ENCODE measurements around the gene ARFGAP1.

The ARFGAP1 gene

DNA sequence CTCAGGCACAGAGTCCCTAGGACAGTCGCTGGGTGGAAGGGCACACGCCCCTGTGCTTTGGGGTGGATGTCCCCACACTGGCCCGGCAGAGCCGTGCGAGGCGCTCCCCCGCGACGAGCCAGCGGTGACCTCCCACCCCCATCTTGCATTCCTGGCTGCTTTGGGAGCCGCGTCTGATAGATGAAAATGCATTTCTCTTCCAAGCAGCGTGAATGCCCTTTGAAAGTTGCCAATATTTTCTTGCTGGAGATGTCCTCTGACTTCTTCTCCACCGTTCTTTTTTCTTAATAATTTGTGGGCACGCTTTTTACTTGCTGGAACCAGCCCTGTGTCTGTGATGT is 50.3 kb downstream of the ARFGAP1 start:
- TF ChIP-seq, protein P1, sequence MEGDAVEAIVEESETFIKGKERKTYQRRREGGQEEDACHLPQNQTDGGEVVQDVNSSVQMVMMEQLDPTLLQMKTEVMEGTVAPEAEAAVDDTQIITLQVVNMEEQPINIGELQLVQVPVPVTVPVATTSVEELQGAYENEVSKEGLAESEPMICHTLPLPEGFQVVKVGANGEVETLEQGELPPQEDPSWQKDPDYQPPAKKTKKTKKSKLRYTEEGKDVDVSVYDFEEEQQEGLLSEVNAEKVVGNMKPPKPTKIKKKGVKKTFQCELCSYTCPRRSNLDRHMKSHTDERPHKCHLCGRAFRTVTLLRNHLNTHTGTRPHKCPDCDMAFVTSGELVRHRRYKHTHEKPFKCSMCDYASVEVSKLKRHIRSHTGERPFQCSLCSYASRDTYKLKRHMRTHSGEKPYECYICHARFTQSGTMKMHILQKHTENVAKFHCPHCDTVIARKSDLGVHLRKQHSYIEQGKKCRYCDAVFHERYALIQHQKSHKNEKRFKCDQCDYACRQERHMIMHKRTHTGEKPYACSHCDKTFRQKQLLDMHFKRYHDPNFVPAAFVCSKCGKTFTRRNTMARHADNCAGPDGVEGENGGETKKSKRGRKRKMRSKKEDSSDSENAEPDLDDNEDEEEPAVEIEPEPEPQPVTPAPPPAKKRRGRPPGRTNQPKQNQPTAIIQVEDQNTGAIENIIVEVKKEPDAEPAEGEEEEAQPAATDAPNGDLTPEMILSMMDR (IDR thresholded peaks at IDR 0.05; ENCODE audit: low read length, missing control alignments) = no peak
- no peak for DNase-seq (ENCODE audit: low read depth)
- no peak overlapping the region for H3K4me3 ChIP-seq (replicated peaks; ENCODE audit: low read depth, low read length)

DNA sequence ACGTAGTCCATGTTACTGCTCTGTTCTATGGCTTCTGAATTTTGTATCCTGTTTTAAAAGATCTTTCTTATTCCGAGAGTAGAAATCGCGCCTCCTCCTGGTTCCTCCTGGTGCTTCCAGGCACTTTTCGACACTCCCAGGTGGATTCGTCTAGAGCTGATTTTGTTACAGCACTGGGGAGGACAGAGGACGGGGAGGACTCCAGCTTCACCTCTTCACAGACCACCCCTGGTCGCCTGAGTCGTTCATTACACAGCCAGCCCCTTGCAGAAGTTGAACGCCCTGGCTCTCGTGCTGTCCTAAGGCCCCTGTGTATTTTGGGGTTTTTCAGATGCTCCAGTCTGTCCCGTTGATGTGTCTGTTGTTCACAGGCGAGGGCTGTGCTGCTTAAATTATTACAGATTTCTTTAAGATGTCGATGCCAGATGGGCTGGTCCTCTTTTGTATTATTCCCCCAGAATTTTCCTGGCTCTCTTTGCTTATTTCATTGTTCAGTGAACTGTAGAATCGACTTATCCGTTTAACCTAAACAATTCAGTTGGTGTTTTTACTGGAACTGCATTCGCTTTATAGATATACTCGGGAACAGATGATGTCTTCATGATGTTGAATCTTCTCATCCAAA is 50.9 kb downstream of the ARFGAP1 start:
- no peak for DNase-seq (ENCODE audit: low read depth)
- H3K4me3 ChIP-seq (replicated peaks; ENCODE audit: low read depth, low read length) = no peak overlapping the region
- TF ChIP-seq, protein P1 (IDR thresholded peaks at IDR 0.05; ENCODE audit: low read length, missing control alignments) = peak; percentile 23

DNA sequence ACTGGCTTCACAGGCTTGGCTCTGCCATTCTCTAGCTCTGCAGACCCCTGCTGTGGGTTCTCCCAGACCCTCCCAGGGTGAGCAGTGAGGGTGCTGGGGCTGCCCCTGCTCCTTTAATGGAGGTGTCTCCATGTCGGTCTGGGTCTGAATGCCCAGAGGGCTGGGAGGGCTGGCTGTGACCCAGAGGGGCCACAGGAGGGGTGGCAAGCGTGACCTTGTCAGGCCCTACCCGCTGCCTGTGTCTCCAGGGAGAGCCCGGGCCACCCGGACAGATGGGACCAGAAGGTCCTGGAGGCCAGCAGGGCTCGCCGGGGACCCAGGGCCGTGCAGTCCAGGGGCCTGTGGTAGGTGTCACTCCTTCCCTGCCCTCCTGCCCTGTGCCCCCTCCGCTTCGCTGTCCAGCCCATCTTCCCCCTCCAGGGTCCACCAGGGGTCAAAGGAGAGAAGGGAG is 52.4 kb downstream of the ARFGAP1 start:
- no peak for DNase-seq (ENCODE audit: low read depth)
- H3K4me3 ChIP-seq (replicated peaks; ENCODE audit: low read depth, low read length) = no peak overlapping the region
- TF ChIP-seq, protein P1 (IDR thresholded peaks at IDR 0.05; ENCODE audit: low read length, missing control alignments) = no peak

DNA sequence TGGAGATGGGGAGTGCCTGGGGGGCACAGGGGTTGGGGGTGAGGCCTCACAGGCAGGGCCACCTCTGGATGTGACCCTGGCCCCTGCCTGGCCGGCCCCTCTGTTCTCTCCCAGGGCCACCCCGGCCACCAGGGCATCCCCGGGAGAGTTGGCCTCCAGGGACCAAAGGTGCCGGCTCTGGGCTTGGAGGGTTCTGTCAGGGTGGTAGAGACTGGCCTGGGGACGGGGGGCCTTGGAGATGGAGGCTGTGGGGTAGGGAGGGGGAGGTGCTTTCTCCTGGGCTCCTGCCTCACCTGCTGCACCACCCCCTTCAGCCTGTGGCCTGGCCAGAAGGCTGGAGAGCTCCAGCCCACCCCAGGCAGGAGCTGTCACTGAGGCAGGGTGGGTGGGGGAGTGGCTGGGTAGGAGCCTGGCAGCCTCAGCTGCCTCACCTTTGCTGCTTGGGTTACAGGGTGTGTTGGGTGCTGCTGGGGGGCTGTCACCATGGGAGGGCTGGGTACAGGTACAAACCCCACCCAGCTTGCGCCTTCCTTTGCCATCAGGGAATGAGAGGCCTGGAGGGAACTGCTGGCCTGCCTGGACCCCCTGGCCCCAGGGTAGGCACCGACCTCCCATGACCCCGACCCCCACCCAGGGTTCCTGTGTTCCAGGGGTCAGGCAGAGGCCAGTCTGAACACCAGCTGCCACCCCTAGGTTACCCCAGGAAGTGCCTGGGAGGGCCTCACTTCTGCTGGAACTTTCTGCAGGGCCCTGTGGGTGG is 53.1 kb downstream of the ARFGAP1 start:
- TF ChIP-seq, protein P1 (IDR thresholded peaks at IDR 0.05; ENCODE audit: low read length, missing control alignments) = no peak
- no peak for DNase-seq (ENCODE audit: low read depth)
- H3K4me3 ChIP-seq (replicated peaks; ENCODE audit: low read depth, low read length) = no peak overlapping the region

DNA sequence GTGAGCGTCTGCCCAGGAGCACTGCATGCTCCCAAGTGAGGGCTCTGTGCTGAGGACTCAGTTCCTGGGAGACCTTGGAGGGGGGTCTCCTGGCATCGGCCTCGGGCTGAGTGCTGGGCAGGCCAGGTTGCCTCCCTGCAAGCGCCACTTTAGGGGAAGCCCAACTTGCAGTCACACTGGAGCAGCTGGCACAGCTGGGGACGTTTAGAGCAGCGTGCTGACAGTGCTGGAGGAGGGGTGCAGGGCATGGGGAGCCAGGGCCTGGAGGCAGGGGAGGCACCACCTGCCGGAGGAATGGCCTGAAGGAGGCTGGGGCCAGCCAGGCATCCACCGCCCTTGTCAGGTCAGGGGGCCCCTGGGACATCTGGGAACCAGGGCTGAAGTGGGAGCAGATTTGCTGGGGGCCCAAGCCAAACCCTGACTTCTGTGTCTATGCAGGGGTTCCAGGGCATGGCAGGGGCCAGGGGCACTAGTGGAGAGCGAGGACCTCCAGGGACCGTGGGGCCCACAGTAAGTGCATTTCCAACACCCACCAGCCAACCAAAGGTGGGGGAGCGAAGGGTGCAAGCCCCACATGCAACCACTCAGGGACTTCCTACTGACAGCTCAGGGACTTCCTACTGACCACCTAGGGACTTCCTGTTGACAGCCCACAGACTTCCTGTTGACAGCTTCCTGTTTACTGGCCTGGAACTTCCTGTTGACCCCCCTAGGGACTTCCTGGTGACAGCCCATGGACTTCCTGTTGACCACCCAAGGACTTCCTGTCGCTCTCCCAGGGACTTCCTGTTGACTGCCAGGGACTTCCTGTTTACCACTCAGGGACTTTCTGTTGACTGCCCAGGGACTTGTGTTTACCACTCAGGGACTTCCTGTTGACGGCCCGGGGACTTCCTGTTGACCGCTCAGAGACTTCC is 54.0 kb downstream of the ARFGAP1 start:
- TF ChIP-seq, protein P1 (IDR thresholded peaks at IDR 0.05; ENCODE audit: low read length, missing control alignments) = no peak
- no peak overlapping the region for H3K4me3 ChIP-seq (replicated peaks; ENCODE audit: low read depth, low read length)
- DNase-seq (ENCODE audit: low read depth) = no peak

DNA sequence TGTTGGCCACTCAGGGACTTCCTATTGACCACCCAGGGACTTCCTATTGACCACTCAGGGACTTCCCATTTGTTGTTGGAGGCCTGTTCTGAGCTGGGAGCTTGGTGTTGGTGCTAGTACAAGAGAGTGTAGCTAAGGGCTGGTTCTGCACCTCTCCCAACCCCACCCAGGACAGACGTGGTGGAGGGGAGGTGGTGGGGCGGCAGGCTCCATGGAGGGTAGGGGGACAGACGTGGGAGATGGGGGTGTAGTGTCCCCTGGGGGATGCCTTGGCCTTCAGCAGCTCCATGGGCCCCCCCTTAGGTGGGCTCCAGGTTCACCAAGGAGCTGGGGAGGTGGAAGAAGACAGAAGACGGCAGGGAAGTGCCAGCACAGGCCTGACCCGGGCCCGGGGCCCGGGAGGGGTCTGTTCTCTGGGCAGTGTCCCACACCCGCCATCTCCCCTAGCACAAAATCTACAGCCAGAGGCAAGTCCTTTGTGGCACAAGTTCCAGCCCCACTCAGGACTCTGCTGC is 54.7 kb downstream of the ARFGAP1 start:
- DNase-seq (ENCODE audit: low read depth) = no peak
- no peak overlapping the region for H3K4me3 ChIP-seq (replicated peaks; ENCODE audit: low read depth, low read length)
- TF ChIP-seq, protein P1 (IDR thresholded peaks at IDR 0.05; ENCODE audit: low read length, missing control alignments) = no peak
